Activated CD4-positive, CD25-positive, alpha-beta regulatory T cell treated with anti-CD3 and anti-CD28 coated beads, Interleukin-2, amount 50 U/mL, for 72 hours (primary cell): ENCODE measurements around the gene DNASE1L1.

Source experiments
- DNase-seq: peaks from one replicate; pipeline ENCODE4 v3.0.0; 2021

Gene DNASE1L1

GRCh38 chrX:154436374-154436982, 27.4 kb upstream of the DNASE1L1 start:
- peak; percentile 56 for DNase-seq

GRCh38 chrX:154435171-154435733, 26.2 kb upstream of the DNASE1L1 start:
- DNase-seq: no peak

- DNase-seq: no peak
These were observed 25.5 kb upstream of the DNASE1L1 start for GRCh38 chrX:154434394-154435168.

GRCh38 chrX:154433605-154434004, 24.6 kb upstream of the DNASE1L1 start:
- DNase-seq: no peak

GRCh38 chrX:154432210-154432609, 23.2 kb upstream of the DNASE1L1 start:
- DNase-seq: no peak

GRCh38 chrX:154431341-154431740, 22.3 kb upstream of the DNASE1L1 start:
- no peak for DNase-seq

- DNase-seq: no peak
These were observed 21.9 kb upstream of the DNASE1L1 start for GRCh38 chrX:154430916-154431315.

- DNase-seq: no peak
These were observed 21.4 kb upstream of the DNASE1L1 start for GRCh38 chrX:154430479-154430878.

GRCh38 chrX:154429711-154430110, 20.7 kb upstream of the DNASE1L1 start:
- no peak for DNase-seq

GRCh38 chrX:154428176-154429171, 19.4 kb upstream of the DNASE1L1 start, which contains the start of gene ATP6AP1:
ATP6AP1 (plus strand) TSS chrX:154428677; CDS start chrX:154428693, 16 bp downstream.
- DNase-seq: peak; percentile 85

- DNase-seq: no peak
These were observed 18.1 kb upstream of the DNASE1L1 start for GRCh38 chrX:154426916-154427770.

- DNase-seq: no peak
These were observed 11.3 kb upstream of the DNASE1L1 start for GRCh38 chrX:154420402-154420756.

GRCh38 chrX:154419688-154420401, 10.8 kb upstream of the DNASE1L1 start:
- DNase-seq: no peak

GRCh38 chrX:154419189-154419588, 10.1 kb upstream of the DNASE1L1 start:
- no peak for DNase-seq

GRCh38 chrX:154417157-154417556, 8.1 kb upstream of the DNASE1L1 start:
- DNase-seq: no peak

GRCh38 chrX:154413142-154413541, 4.1 kb upstream of the DNASE1L1 start:
- DNase-seq: no peak

- DNase-seq: no peak
These were observed 3.4 kb upstream of the DNASE1L1 start for GRCh38 chrX:154412468-154412867.

- peak; percentile 60 for DNase-seq
These were observed 2.9 kb upstream of the DNASE1L1 start for GRCh38 chrX:154411981-154412340.

- no peak for DNase-seq
These were observed 314 bp downstream of the DNASE1L1 start for GRCh38 chrX:154408659-154409221.

- no peak for DNase-seq
These were observed 4.3 kb downstream of the DNASE1L1 start for GRCh38 chrX:154404625-154405192.

- no peak for DNase-seq
These were observed 5.2 kb downstream of the DNASE1L1 start for GRCh38 chrX:154403858-154404257.
